ENCODE results near the gene EMILIN2. TPM values are rescaled to one million over a fixed set of nuclear protein-coding genes. Genes with fewer than 3 reads are reported as not detected.

The EMILIN2 gene
- total and polyA plus RNA-seq, 2 donors (not counting 3 experiments of a cell fraction or from before 2014, with no cell fraction given): 9.4 to 13.4 TPM

DNA sequence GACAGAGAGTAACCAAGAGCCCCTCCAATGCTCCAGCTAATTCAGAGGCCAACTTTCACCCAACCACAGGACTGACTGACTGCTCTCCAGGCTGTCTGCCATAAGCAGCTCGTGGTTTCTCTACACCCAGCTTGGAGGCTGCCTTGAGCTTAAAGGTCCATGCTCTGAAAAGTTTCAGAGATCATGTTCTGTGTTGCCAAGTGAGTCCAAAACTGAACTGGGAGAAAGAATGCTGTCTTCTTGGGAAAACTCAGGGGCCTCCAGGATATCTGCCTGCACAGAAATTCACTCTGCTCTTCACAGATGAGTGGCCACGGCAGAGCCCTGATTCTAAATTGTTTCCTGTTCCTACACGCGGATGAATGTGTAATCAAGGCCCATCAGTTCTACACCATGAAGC lies 115.0 kb downstream of the EMILIN2 start:
- H3K4me3 ChIP-seq (replicated peaks in 1 of 3; ENCODE audit: insufficient read depth in 1 of 3, low read depth in 1 of 3, low read length in 3 of 3): no peak overlapping the region
- FAIRE-seq (no peak), DNase-seq (ENCODE audit: low read depth, low spot score) (no peak)
- TF ChIP-seq EZH2 (IDR thresholded peaks at IDR 0.05; ENCODE audit: borderline replicate concordance, low read depth, low read length, severe bottlenecking) (no peak), JUN (IDR thresholded peaks at IDR 0.05; ENCODE audit: borderline replicate concordance, insufficient read depth, insufficient read length, low read depth) (no peak), GATA2 (IDR thresholded peaks at IDR 0.05; ENCODE audit: insufficient read depth, insufficient read length, low read depth, low read length) (no peak), MYC (IDR thresholded peaks at IDR 0.05; ENCODE audit: low read depth, low read length) (no peak), FOS (IDR thresholded peaks at IDR 0.05; ENCODE audit: borderline replicate concordance, insufficient read depth, low read length) (no peak), POLR2A (IDR thresholded peaks at IDR 0.05; ENCODE audit: low read depth, low read length) (no peak)
- TF ChIP-seq, protein P1, sequence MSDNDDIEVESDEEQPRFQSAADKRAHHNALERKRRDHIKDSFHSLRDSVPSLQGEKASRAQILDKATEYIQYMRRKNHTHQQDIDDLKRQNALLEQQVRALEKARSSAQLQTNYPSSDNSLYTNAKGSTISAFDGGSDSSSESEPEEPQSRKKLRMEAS (IDR thresholded peaks at IDR 0.05; ENCODE audit: insufficient read depth, insufficient read length): no peak
- TF ChIP-seq, protein P2, sequence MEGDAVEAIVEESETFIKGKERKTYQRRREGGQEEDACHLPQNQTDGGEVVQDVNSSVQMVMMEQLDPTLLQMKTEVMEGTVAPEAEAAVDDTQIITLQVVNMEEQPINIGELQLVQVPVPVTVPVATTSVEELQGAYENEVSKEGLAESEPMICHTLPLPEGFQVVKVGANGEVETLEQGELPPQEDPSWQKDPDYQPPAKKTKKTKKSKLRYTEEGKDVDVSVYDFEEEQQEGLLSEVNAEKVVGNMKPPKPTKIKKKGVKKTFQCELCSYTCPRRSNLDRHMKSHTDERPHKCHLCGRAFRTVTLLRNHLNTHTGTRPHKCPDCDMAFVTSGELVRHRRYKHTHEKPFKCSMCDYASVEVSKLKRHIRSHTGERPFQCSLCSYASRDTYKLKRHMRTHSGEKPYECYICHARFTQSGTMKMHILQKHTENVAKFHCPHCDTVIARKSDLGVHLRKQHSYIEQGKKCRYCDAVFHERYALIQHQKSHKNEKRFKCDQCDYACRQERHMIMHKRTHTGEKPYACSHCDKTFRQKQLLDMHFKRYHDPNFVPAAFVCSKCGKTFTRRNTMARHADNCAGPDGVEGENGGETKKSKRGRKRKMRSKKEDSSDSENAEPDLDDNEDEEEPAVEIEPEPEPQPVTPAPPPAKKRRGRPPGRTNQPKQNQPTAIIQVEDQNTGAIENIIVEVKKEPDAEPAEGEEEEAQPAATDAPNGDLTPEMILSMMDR (IDR thresholded peaks at IDR 0.05; ENCODE audit: extremely low read depth in 1 of 2, insufficient read depth in 1 of 2, low read depth in 1 of 2, low read length in 2 of 2): no peak
- BruUV-seq (replicated peaks): no TSS peak
- no peaks in the 10 kb centered on the region for H4K20me1 ChIP-seq (replicated peaks; ENCODE audit: control insufficient read depth, extremely low read depth, insufficient read depth, low read length)
- no peak overlapping the region for H3K4me2 ChIP-seq (ENCODE audit: insufficient read depth, low read length)
- peaks cover 73% of the 10 kb centered on the region for H3K79me2 ChIP-seq (ENCODE audit: control insufficient read depth, insufficient read depth, low read length)
- no peaks in the 10 kb centered on the region for H3K36me3 ChIP-seq (ENCODE audit: control insufficient read depth in 2 of 2, extremely low read depth in 1 of 2, insufficient read depth in 2 of 2, low read length in 2 of 2)
- dilution Hi-C loops (cut with MboI; ENCODE audit: extremely low pct_ligation_motif_present, low sequenced_read_pairs) (no loop called here), intact Hi-C loops (cut with micrococcal nuclease) (no loop called here)
- H3K4me1 ChIP-seq (ENCODE audit: control insufficient read depth, extremely low read depth, insufficient read depth, low read length): no peaks in the 10 kb centered on the region
- H3K27ac ChIP-seq (ENCODE audit: insufficient read depth, low read depth, low read length): no peak overlapping the region
- no peaks in the 10 kb centered on the region for H3K9me1 ChIP-seq (replicated peaks; ENCODE audit: control insufficient read depth, extremely low read depth, insufficient read depth, low read length)
- ChIA-PET POLR2A (no interaction called here), CTCF (interaction anchor here (0.8 to 2.9 kb wide), 7 partner anchors 9 to 190 kb away, joined by 3 to 18 read pairs (median 8); no protein-coding TSS in a partner anchor)
- no peaks in the 10 kb centered on the region for H3K27me3 ChIP-seq (ENCODE audit: control insufficient read depth in 2 of 2, insufficient read depth in 2 of 2, low read length in 2 of 2)
- H3K9ac ChIP-seq (replicated peaks; ENCODE audit: extremely low read depth, insufficient read depth, low read length): no peak overlapping the region
- H2AFZ ChIP-seq (ENCODE audit: low read depth, low read length): no peak overlapping the region
- H3K9me3 ChIP-seq (replicated peaks; ENCODE audit: control insufficient read depth, insufficient read depth, low read length): no peaks in the 10 kb centered on the region
